ENCODE results near the gene IRF2. TPM values are rescaled to one million over a fixed set of nuclear protein-coding genes. Genes with fewer than 3 reads are reported as not detected.
"Not testable (repeated sequence)": the region's sequence is repeated elsewhere in the genome, so short reads cannot be mapped to it uniquely, and the experiment has no call there.

IRF2 gene
- total RNA-seq, 1 donor from 2014 or later = 33.0 TPM

GRCh38 chr4:184358521-184359232, 115.7 kb downstream of the IRF2 start:
- intact Hi-C loops (cut with micrococcal nuclease) = no loop called here
- ATAC-seq = peak; percentile 34
- no peak for DNase-seq

GRCh38 chr4:184357772-184358171, 116.6 kb downstream of the IRF2 start:
- DNase-seq = no peak
- intact Hi-C loops (cut with micrococcal nuclease) = no loop called here
- ATAC-seq = no peak

GRCh38 chr4:184357165-184357564, 117.2 kb downstream of the IRF2 start:
- no peak for DNase-seq
- ATAC-seq = no peak
- intact Hi-C loops (cut with micrococcal nuclease) = no loop called here

- intact Hi-C loops (cut with micrococcal nuclease) = no loop called here
- DNase-seq = no peak
Observed at GRCh38 chr4:184356366-184356765, 118.0 kb downstream of the IRF2 start.

GRCh38 chr4:184355857-184356256, 118.5 kb downstream of the IRF2 start:
- DNase-seq = no peak
- no peak for ATAC-seq
- intact Hi-C loops (cut with micrococcal nuclease) = no loop called here

More at GRCh38 chr4:184356366-184356765, 118.0 kb downstream of the IRF2 start:
- no peak for ATAC-seq

- peak; percentile 44 for DNase-seq
- intact Hi-C loops (cut with micrococcal nuclease) = no loop called here
Observed at GRCh38 chr4:184355111-184355604, 119.2 kb downstream of the IRF2 start.

GRCh38 chr4:184352891-184353290, 121.5 kb downstream of the IRF2 start:
- DNase-seq = no peak
- intact Hi-C loops (cut with micrococcal nuclease) = no loop called here

More at GRCh38 chr4:184355111-184355604, 119.2 kb downstream of the IRF2 start:
- peak; percentile 81 for ATAC-seq

GRCh38 chr4:184351560-184352451, 122.5 kb downstream of the IRF2 start:
- ATAC-seq = no peak
- DNase-seq = no peak
- intact Hi-C loops (cut with micrococcal nuclease) = no loop called here

More at GRCh38 chr4:184352891-184353290, 121.5 kb downstream of the IRF2 start:
- ATAC-seq = no peak

- intact Hi-C loops (cut with micrococcal nuclease) = no loop called here
- DNase-seq (no peak), ATAC-seq (no peak)
Observed at GRCh38 chr4:184350964-184351363, 123.4 kb downstream of the IRF2 start.

- intact Hi-C loops (cut with micrococcal nuclease) = no loop called here
- no peak for ATAC-seq
- no peak for DNase-seq
Observed at GRCh38 chr4:184350213-184350817, 124.0 kb downstream of the IRF2 start.

GRCh38 chr4:184349283-184350039, 124.9 kb downstream of the IRF2 start:
- DNase-seq = no peak
- no peak for ATAC-seq
- intact Hi-C loops (cut with micrococcal nuclease) = no loop called here

GRCh38 chr4:184348311-184349233, 125.8 kb downstream of the IRF2 start:
- intact Hi-C loops (cut with micrococcal nuclease) = no loop called here
- DNase-seq (peak; percentile 50), ATAC-seq (peak; percentile 59)

GRCh38 chr4:184347251-184348239, 126.8 kb downstream of the IRF2 start:
- ATAC-seq (peak; percentile 30), DNase-seq (peak; percentile 49)
- intact Hi-C loops (cut with micrococcal nuclease) = no loop called here

- ATAC-seq (no peak), DNase-seq (no peak)
- intact Hi-C loops (cut with micrococcal nuclease) = no loop called here
Observed at GRCh38 chr4:184346682-184347081, 127.7 kb downstream of the IRF2 start.

GRCh38 chr4:184346273-184346672, 128.1 kb downstream of the IRF2 start:
- intact Hi-C loops (cut with micrococcal nuclease) = not testable (repeated sequence)

GRCh38 chr4:184345573-184345922, 128.8 kb downstream of the IRF2 start:
- intact Hi-C loops (cut with micrococcal nuclease) = no loop called here
- DNase-seq = peak; percentile 64

More at GRCh38 chr4:184346273-184346672, 128.1 kb downstream of the IRF2 start:
- not testable (repeated sequence) for ATAC-seq, DNase-seq

More at GRCh38 chr4:184345573-184345922, 128.8 kb downstream of the IRF2 start:
- ATAC-seq = peak; percentile 67
